CD4-positive, alpha-beta T cell treated with Interleukin-15 for 4 hours (primary cell): ENCODE data around the gene KCNH1.

Experiments
- DNase-seq: peaks from one replicate; pipeline ENCODE4 v3.0.0-alpha.2; 2020; ENCODE audit warnings: low spot score

Gene KCNH1

GRCh38 chr1:210797422-210797821, 336.5 kb downstream of the KCNH1 start:
- DNase-seq = no peak

- DNase-seq = no peak
These were observed 337.5 kb downstream of the KCNH1 start for GRCh38 chr1:210796421-210796820.

GRCh38 chr1:210794445-210794844, 339.5 kb downstream of the KCNH1 start:
- DNase-seq = no peak

- DNase-seq = no peak
These were observed 341.5 kb downstream of the KCNH1 start for GRCh38 chr1:210792250-210793102.

GRCh38 chr1:210790196-210790595, 343.8 kb downstream of the KCNH1 start:
- DNase-seq = no peak

GRCh38 chr1:210787800-210788199, 346.1 kb downstream of the KCNH1 start:
- DNase-seq = no peak

- DNase-seq = no peak
These were observed 347.4 kb downstream of the KCNH1 start for GRCh38 chr1:210786546-210786945.

GRCh38 chr1:210783925-210784324, 350.0 kb downstream of the KCNH1 start:
- DNase-seq = no peak

- DNase-seq = no peak
These were observed 352.3 kb downstream of the KCNH1 start for GRCh38 chr1:210781652-210782051.

- DNase-seq = no peak
These were observed 354.7 kb downstream of the KCNH1 start for GRCh38 chr1:210779269-210779668.

GRCh38 chr1:210777914-210778313, 356.0 kb downstream of the KCNH1 start:
- no peak for DNase-seq

GRCh38 chr1:210776712-210777111, 357.2 kb downstream of the KCNH1 start:
- no peak for DNase-seq

GRCh38 chr1:210775289-210775688, 358.7 kb downstream of the KCNH1 start:
- no peak for DNase-seq

- no peak for DNase-seq
These were observed 360.5 kb downstream of the KCNH1 start for GRCh38 chr1:210773450-210773849.

- no peak for DNase-seq
These were observed 362.8 kb downstream of the KCNH1 start for GRCh38 chr1:210771131-210771530.

- no peak for DNase-seq
These were observed 363.5 kb downstream of the KCNH1 start for GRCh38 chr1:210770396-210770984.

- no peak for DNase-seq
These were observed 364.5 kb downstream of the KCNH1 start for GRCh38 chr1:210769473-210769872.

- no peak for DNase-seq
These were observed 369.4 kb downstream of the KCNH1 start for GRCh38 chr1:210764536-210764935.

GRCh38 chr1:210758761-210759160, 375.2 kb downstream of the KCNH1 start:
- no peak for DNase-seq

- DNase-seq = no peak
These were observed 375.7 kb downstream of the KCNH1 start for GRCh38 chr1:210758261-210758660.

- no peak for DNase-seq
These were observed 376.3 kb downstream of the KCNH1 start for GRCh38 chr1:210757677-210758076.

- DNase-seq = no peak
These were observed 377.8 kb downstream of the KCNH1 start for GRCh38 chr1:210755991-210756659.
